Parathyroid adenoma (tissue), 2 donors: Measurements from ENCODE around the gene PLEKHM3.

Experiments
- H2AFZ ChIP-seq: fragments of 300-600 bp; sonication (generic); one replicate; pipeline ENCODE4 v1.7.0; 2017; ENCODE audit warnings: antibody characterized with exemption, mild to moderate bottlenecking
- H3K27ac ChIP-seq: fragments of 300-600 bp; sonication (generic); one replicate; pipeline ENCODE4 v1.7.0; 2017
- H3K27me3 ChIP-seq: fragments of 300-600 bp; sonication (generic); one replicate; pipeline ENCODE4 v1.7.0; 2017; ENCODE audit warnings: low read length; ENCODE audit not compliant: control insufficient read depth, insufficient read depth
- H3K36me3 ChIP-seq: fragments of 300-600 bp; sonication (generic); one replicate; pipeline ENCODE4 v1.7.0; 2017; ENCODE audit warnings: low read length; ENCODE audit not compliant: control insufficient read depth, insufficient read depth
- H3K4me1 ChIP-seq: fragments of 300-600 bp; sonication (generic); one replicate; pipeline ENCODE4 v1.7.0; 2017; ENCODE audit warnings: control low read depth
- H3K4me2 ChIP-seq: fragments of 300-600 bp; sonication (generic); one replicate; pipeline ENCODE4 v1.7.0; 2017; ENCODE audit warnings: low read length
- H3K4me3 ChIP-seq: fragments of 300-600 bp; sonication (generic); one replicate; pipeline ENCODE4 v1.7.0; 2017; ENCODE audit warnings: low read depth, low read length
- H3K79me2 ChIP-seq: fragments of 300-600 bp; sonication (generic); one replicate; pipeline ENCODE4 v1.7.0; 2017; ENCODE audit warnings: control low read depth
- H3K9ac ChIP-seq: fragments of 300-600 bp; sonication (generic); one replicate; pipeline ENCODE4 v1.7.0; 2017; ENCODE audit warnings: mild to moderate bottlenecking
- H3K9me3 ChIP-seq: fragments of 300-600 bp; sonication (generic); one replicate; pipeline ENCODE4 v1.7.0; 2017; ENCODE audit warnings: low read length; ENCODE audit not compliant: control insufficient read depth
- CTCF ChIP-seq: fragments of 300-600 bp; sonication (generic); IDR thresholded peaks from one replicate; pipeline ENCODE4 v1.7.0; 2017; ENCODE audit warnings: antibody characterized with exemption, mild to moderate bottlenecking
- donor health status: primary hyperparathyroidism.

PLEKHM3 gene

DNA sequence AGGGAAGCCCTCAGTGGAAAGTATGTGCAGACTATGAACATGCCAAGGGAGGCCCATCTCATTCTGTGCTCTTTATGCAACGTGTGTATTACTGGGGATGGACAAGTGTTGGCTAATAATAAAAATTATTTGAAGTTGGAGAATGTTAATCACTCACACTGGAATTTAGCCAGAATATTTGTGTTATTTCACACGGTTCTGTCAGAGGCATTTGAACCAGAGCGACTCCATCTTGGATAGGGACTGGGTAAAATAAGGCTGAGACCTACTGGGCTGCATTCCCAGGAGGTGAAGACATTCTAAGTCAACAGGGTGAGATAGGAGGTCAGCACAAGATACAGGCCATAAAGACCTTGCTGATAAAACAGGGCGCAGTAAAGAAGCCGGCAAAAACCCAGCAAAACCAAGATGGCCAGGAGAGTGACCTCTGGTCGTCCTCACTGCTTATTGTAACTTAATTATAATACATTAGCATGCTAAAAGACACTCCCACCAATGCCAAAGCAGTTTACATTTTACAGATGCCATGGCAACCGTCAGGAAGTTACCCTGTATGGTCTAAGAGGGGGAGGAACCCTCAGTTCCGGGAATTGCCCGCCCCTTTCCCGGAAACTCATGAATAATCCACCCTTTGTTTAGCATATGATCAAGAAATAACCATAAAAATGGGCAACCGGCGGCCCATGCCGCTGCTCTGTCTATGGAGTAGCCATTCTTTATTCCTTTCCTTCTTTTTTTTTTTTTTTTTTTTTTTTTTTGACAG is 253.1 kb downstream of the PLEKHM3 start:
- no peak for TF ChIP-seq CTCF
- no peaks in the 10 kb centered on the region for H3K79me2 ChIP-seq
- H3K27me3 ChIP-seq, result no peaks in the 10 kb centered on the region
- no peak overlapping the region for H3K4me2 ChIP-seq
- no peak overlapping the region for H3K4me3 ChIP-seq
- no peaks in the 10 kb centered on the region for H3K4me1 ChIP-seq
- no peaks in the 10 kb centered on the region for H3K36me3 ChIP-seq
- H3K27ac ChIP-seq, result no peak overlapping the region
- no peak overlapping the region for H3K9ac ChIP-seq
- no peaks in the 10 kb centered on the region for H3K9me3 ChIP-seq
- no peak overlapping the region for H2AFZ ChIP-seq

- H3K79me2 ChIP-seq, result no peaks in the 10 kb centered on the region
- H3K9ac ChIP-seq, result no peak overlapping the region
- no peak for TF ChIP-seq CTCF
- no peaks in the 10 kb centered on the region for H3K9me3 ChIP-seq
- H3K4me1 ChIP-seq, result no peaks in the 10 kb centered on the region
- no peaks in the 10 kb centered on the region for H3K36me3 ChIP-seq
- no peak overlapping the region for H2AFZ ChIP-seq
- no peak overlapping the region for H3K4me3 ChIP-seq
- no peak overlapping the region for H3K27ac ChIP-seq
- no peaks in the 10 kb centered on the region for H3K27me3 ChIP-seq
- H3K4me2 ChIP-seq, result no peak overlapping the region
Observed at GRCh38 chr2:207771421-207771820, 253.9 kb downstream of the PLEKHM3 start.
